HepG2 (cell line): ENCODE measurements around the gene DDC. TPM values are rescaled to one million over a fixed set of nuclear protein-coding genes. Genes with fewer than 3 reads are reported as not detected.
A peak's percentile ranks its signal among the peaks of the same experiment; 100 is the strongest.

Source experiments
- CREB1 ChIP-seq, 2 experiments: fragments of 450-650 bp in 1 of 2; IDR thresholded peaks; 2 replicates each; pipeline ENCODE4 v1.6.1; 2016 to 2017; ENCODE audit warnings: control low read depth in 1 of 2, mild to moderate bottlenecking in 1 of 2, missing compliant biosample characterization in 1 of 2, missing genetic modification characterization in 1 of 2
- FLYWCH1 ChIP-seq: sonication (generic); formaldehyde crosslinking; IDR thresholded peaks from 2 replicates; pipeline ENCODE4 v1.8.1; 2023; ENCODE audit warnings: mild to moderate bottlenecking, missing genetic modification reagents
- FOXO4 ChIP-seq: sonication (generic); formaldehyde crosslinking; conservative IDR thresholded peaks from 2 replicates; pipeline ENCODE4 v1.8.1; 2023; ENCODE audit warnings: missing genetic modification reagents
- KLF16 ChIP-seq, 2 experiments: sonication (generic) in 1 of 2; formaldehyde crosslinking in 1 of 2; IDR thresholded peaks; 2 replicates each; pipeline versions ENCODE4 v1.6.1 to v1.8.0; 2016 to 2023; ENCODE audit warnings: missing genetic modification reagents in 2 of 2, missing compliant biosample characterization in 1 of 2
- SAP130 ChIP-seq: IDR thresholded peaks from 2 replicates; pipeline ENCODE4 v1.6.1; 2016; ENCODE audit warnings: low read depth
- SMAD9 ChIP-seq: sonication (generic); formaldehyde crosslinking; IDR thresholded peaks from 2 replicates; pipeline ENCODE4 v1.5.1; 2020; ENCODE audit warnings: mild to moderate bottlenecking, missing genetic modification reagents
- ZBTB26 ChIP-seq: IDR thresholded peaks from 2 replicates; pipeline ENCODE4 v1.6.1; 2016; ENCODE audit warnings: missing compliant biosample characterization, missing genetic modification reagents, borderline replicate concordance
- ZNF121 ChIP-seq: sonication (generic); formaldehyde crosslinking; IDR thresholded peaks from 2 replicates; pipeline ENCODE4 v1.5.0; 2020; ENCODE audit warnings: mild to moderate bottlenecking, missing genetic modification reagents
- ZNF501 ChIP-seq: sonication (generic); formaldehyde crosslinking; IDR thresholded peaks from 2 replicates; pipeline ENCODE4 v1.5.1; 2020; ENCODE audit warnings: mild to moderate bottlenecking, moderate library complexity, missing genetic modification reagents
- ZNF556 ChIP-seq: sonication (generic); formaldehyde crosslinking; IDR thresholded peaks from 2 replicates; pipeline ENCODE4 v1.4.0; 2020; ENCODE audit warnings: mild to moderate bottlenecking, missing genetic modification reagents, borderline replicate concordance
- ZNF646 ChIP-seq: sonication (generic); formaldehyde crosslinking; IDR thresholded peaks from 2 replicates; pipeline ENCODE4 v1.9.0; 2021; ENCODE audit warnings: mild to moderate bottlenecking, missing genetic modification reagents
- ZUFSP ChIP-seq: sonication (generic); formaldehyde crosslinking; IDR thresholded peaks from 2 replicates; pipeline ENCODE4 v1.9.0; 2021; ENCODE audit warnings: missing genetic modification reagents, mild to moderate bottlenecking, borderline replicate concordance
- polyA plus RNA-seq, 8 experiments: library from polyadenylated mRNA; depleted of rRNA in 3 of 8; stranded (reverse) in 7 of 8; unstranded in 1 of 8; fragments of >200 nt; fragmentation: Illumina TruSeq in 4 of 8; extraction: Trizol in 4 of 8; gene quantifications; 2 replicates each; pipeline versions ENCODE4 v1.2.1 to v1.2.3, GENCODE V29; 2011 to 2016; ENCODE audit warnings: low read depth in 4 of 8, missing spikeins in 1 of 8, mixed read lengths in 1 of 8; ENCODE audit not compliant: insufficient read depth in 1 of 8
- total RNA-seq, 5 experiments: library from RNA; depleted of rRNA; stranded (reverse); fragments of >200 nt; fragmentation: Illumina TruSeq; extraction: Trizol; gene quantifications; 2 replicates each; pipeline ENCODE4 v1.2.3, GENCODE V29; 2016; ENCODE audit warnings: low read depth in 1 of 5
- TF ChIP-seq, protein P1 (sequence below): sonication (generic); formaldehyde crosslinking; IDR thresholded peaks from 2 replicates; pipeline ENCODE4 v1.4.0; 2020; ENCODE audit warnings: missing genetic modification reagents
- TF ChIP-seq, protein P2 (sequence below): sonication (generic); formaldehyde crosslinking; IDR thresholded peaks from 2 replicates; pipeline ENCODE4 v1.4.0; 2020; ENCODE audit warnings: missing genetic modification reagents

DDC gene
- total and polyA plus RNA-seq, 2 of the 13 experiments (the other 11 are each of a cell fraction or from before 2014, with no cell fraction given), result 11.7 to 93.3 TPM

- TF ChIP-seq ZUFSP (no peak), KLF16 (CRISPR knock-in tag; IDR thresholded peaks at IDR 0.05) (no peak), ZNF556 (peak; percentile 38; the same call in 1 of the 2 replicates), SAP130 (CRISPR knock-in tag) (peak; percentile 55; the same call in 1 of the 2 replicates), ZBTB26 (CRISPR knock-in tag) (peak; percentile 69; the same call in 1 of the 2 replicates), CREB1 (IDR thresholded peaks at IDR 0.05) (no peak), CREB1 (CRISPR knock-in tag; IDR thresholded peaks at IDR 0.05) (no peak), SMAD9 (CRISPR knock-in tag) (no peak), ZNF121 (peak; percentile 86), FOXO4 (CRISPR knock-in tag) (no peak), ZNF501 (0 out of 2 replicates have a peak, but pooled peaks have one; percentile 27), FLYWCH1 (CRISPR knock-in tag) (no peak), ZNF646 (CRISPR knock-in tag) (no peak)
- TF ChIP-seq, protein P1, sequence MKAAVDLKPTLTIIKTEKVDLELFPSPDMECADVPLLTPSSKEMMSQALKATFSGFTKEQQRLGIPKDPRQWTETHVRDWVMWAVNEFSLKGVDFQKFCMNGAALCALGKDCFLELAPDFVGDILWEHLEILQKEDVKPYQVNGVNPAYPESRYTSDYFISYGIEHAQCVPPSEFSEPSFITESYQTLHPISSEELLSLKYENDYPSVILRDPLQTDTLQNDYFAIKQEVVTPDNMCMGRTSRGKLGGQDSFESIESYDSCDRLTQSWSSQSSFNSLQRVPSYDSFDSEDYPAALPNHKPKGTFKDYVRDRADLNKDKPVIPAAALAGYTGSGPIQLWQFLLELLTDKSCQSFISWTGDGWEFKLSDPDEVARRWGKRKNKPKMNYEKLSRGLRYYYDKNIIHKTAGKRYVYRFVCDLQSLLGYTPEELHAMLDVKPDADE, result no peak
- TF ChIP-seq, protein P2, sequence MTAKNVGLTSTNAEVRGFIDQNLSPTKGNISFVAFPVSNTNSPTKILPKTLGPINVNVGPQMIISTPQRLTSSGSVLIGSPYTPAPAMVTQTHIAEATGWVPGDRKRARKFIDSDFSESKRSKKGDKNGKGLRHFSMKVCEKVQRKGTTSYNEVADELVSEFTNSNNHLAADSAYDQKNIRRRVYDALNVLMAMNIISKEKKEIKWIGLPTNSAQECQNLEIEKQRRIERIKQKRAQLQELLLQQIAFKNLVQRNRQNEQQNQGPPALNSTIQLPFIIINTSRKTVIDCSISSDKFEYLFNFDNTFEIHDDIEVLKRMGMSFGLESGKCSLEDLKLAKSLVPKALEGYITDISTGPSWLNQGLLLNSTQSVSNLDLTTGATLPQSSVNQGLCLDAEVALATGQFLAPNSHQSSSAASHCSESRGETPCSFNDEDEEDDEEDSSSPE, result 0 out of 2 replicates have a peak, but pooled peaks have one; percentile 21
These were observed 29.7 kb upstream of the DDC start (continued) for GRCh38 chr7:50594734-50595485.
